ENCODE results near the gene DTYMK.

DTYMK gene

DNA sequence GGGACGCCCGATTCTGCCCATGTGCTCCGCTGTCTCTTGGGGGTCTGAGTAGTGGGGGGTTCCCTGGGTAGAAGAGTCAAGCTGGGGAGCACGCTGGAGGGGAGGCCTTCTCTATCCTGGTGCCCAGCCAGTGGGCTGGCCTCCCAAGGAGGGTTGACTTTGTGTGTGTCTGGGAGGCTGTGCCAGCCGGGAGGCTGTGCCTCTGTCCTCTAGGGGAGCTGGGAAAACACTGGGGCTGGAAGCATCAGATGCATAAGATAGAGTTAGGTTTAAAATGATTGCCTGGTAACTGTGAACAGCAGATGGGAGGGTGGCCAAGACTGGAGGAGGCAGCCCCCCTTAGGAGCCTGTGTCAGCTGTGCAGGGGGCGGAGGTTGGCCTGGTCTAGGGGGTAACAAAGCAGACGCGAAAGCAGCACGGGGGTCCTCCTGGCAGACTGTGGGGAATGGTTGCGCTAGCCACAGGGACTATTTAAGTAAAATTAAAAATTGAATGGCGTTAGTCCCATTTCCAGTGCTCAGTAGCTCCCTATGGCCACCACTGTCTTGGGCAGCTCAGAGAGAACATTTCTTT is 16.5 kb upstream of the DTYMK start:
- no peak for DNase-seq

DNA sequence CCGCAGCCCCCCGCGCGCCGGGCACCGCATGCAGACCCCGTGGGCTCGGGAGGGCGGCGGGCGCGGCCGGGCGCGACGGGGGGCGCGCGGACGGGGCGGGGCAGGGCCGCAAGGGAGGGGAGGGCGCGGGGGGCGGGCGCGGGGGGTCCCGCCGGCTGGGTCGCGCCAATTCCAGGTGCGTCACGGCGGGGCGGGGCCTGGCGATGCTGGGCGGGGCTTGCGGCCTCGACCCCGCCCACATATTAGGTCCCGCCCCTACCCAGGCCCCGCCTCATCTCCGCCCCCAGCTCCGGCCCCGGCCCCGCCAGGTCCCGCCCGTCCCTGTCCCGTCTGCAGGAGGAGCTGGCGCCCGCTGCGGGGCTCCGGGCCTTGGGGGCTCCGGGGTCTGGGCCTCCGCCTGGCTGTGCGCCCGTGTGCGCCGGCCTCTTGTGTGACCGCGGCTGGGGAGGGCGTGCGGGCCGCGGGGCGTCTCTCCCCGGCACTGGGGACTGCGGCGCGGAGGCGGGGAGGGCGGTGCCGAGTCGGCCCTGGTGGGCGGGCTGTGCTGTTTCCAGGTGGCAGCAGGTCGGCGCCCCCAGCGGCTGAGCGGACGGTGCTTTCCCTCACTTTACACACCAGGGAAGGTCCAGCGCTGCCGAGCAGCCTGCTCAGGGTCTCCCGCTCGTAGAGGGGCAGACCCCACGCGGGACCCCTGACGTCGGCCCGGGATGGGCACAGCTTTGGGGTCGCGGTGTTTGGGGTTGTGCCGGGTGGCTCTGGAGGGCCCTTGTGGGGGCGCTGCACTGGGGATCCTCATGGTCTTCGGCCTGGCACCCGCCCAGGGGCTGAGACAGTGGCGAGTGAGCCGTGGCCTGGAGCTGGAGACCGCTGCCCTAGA is 15.8 kb upstream of the DTYMK start:
- peak; percentile 76 to 84 for DNase-seq

DNA sequence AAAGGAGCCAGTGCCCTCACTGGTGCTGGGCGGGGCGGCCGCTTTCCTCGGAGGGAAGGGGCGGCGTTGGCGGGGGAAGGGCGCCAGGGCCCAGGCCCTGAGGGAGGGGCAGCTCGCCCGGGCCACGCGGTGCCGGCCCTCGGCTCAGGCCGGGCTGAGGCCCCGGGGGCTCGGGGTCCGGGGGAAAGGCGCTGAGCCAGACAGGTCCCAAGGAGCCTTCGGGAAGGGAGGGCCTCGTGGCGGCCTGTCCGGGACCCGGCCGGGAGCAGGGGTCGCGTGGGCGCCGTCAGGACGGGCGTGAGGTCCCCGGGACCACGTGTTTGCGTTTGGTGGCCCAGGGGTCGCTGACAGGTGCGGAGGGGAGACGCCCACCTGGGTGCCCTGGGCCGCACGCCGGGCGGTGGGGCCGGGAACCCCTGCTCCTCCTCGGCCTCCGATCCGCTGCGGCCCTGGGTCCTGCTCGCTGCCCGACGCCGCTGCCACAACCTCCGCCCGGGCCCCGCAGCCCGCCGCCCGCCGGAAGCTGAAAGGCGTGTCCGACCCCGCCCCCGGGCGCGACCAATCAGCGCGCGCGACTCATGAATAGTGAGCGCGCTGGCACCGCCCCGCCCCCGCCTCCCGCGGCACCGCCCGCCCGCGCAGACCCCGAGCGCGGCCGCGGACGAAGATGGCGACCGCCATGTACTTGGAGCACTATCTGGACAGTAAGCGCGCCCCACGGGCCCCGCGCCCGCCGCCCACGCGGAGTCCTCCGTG is 15.0 kb upstream of the DTYMK start, which contains the start of gene ING5:
Gene ING5, plus strand, starts transcription at position 641 of the 756 bp plus-strand sequence. Its CDS starts 27 bp downstream, at position 668.
- peak; percentile 87 to 96 for DNase-seq

DNA sequence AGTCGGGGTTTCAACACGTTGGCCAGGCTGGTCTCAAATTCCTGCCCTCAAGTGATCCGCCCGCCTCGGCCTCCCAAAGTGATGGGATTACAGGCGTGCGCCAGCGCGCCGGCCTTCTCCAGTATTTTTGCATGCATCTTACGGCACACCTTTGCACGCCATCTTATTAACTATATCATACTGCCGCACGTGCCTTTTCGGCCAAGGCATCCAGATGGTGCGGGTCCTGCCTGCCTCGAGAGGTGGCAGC is 14.5 kb upstream of the DTYMK start:
- DNase-seq, result no peak

DNA sequence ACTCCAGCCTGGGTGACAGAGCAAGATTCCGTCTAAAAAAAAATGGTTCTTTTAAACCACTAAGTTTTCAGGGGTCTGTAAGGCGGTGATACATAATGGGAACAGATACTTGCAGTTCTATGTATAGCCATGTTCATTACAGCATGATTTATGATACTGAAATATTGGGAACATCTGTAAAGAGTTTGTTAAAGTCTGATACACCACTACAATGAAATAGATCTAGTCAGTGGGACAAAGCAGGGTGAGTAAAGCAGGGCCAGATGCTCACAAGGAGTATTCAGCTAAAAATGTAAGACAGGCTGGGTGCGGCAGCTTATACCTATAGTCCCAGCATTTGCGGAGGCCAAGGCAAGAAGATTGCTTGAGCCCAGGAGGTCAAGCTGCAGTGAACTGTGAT is 9.0 kb upstream of the DTYMK start:
- DNase-seq, result no peak

DNA sequence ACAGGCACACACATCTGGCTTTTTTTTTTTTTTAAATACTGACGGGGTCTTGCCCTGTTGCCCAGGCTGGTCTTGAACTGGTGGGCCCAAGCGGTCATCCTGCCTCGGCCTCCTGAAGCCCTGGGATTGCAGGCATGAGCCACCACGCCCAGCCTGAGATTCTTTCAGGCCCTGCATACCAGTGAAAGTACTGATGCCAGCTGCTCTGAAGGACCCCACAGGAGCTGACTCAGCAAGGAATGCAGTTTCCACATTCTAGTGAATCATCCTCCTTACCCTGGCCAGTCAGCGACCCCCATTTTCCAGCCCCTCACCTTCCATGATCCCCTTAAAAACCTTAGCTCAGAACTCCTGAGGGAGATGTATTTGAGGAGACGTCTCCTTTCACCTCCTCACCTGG is 5.8 kb upstream of the DTYMK start:
- DNase-seq, result no peak

DNA sequence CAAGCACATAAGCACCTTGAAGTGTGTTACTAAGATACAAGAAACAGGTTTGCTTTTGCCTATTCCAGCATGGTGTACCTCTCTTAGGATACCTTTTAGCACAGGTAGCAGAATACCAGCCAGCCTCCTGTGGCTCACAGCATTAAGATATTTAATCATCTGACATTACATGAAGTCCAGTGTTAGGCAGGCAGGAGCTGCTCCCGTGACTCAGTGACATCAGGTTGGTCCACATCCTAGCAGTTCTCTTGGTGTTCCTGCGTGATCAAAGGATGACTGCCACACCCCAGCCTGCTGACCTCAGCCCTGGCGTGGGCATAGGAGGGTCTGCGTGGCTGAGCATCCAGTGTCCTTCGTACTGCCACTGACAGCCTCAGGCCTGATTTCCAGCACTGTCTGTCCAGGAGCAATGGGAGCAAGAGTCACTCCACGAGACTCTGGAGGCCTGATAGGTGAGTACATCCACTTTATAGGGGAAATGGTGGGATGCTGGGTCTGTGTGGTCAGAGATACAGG is 3.6 kb upstream of the DTYMK start:
- DNase-seq, result no peak

DNA sequence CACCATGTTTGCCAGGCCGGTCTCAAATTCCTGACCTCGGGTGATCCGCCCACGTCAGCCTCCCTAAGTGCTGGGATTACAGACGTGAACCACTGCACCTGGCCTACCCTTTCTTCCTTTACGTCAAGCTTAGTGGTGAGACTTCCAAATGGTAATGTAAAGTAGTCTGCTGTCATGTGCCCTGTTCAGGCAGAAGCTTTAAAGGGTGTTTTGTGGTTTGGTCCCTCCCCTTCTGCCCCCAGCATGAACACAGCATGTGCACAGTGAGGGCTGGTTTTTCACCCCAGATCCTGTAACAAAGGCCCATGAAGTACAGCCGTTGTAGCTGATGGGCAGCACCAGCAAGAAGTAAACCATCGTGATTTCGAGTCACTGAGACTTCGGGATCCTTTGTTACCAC is 2.7 kb upstream of the DTYMK start:
- no peak for DNase-seq

DNA sequence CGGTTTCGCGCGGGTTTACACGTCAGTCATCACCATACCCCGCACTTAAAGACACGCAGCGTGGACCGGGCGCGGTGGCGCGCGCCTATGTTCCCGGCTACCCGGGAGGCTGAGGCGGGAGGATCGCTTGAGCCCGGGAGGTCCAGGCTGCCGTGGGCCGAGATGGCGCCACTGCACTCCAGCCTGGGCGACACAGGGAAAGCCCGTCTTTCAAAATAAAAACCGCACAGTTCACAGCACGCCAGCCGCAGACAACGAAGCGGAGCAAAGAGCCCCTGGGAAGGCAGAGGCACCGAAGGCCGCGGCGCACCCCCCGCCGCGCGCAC is 328 bp downstream of the DTYMK start:
- no peak for DNase-seq

DNA sequence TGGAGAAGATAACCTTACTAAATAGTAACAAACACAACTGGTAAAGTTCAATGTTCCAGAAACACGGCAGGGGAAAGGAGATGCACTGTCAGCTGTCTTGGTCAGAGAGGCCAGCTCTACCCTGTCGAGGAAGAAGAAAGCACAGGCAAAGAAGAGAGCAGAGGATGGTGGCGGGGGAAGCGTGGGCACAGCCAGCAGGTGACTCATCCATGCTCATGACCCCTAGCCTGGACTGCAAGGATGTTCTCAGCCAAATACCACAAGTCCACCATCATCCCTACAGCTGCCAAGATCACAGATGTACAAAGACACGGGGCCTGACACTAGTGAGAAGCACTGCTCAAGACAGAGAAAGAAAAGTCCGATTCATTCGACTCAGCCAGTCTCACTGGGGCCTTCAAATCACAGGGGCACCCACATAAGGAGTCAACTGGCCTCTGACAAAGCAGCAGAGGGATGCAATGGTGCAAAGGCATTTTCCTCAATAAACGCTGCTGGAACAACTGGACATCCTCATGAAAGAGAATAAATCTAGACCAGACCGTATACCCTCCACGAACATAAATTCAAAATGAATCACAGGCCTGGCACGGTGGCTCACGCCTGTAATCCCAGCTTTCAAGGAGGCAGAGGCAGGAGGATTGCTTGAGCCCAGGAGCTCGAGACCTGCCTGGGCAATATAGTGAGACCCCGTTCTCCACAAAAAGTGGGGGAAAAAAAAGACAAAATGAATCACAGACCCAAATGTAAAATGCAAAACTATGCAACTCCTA is 5.6 kb downstream of the DTYMK start:
- no peak for DNase-seq

DNA sequence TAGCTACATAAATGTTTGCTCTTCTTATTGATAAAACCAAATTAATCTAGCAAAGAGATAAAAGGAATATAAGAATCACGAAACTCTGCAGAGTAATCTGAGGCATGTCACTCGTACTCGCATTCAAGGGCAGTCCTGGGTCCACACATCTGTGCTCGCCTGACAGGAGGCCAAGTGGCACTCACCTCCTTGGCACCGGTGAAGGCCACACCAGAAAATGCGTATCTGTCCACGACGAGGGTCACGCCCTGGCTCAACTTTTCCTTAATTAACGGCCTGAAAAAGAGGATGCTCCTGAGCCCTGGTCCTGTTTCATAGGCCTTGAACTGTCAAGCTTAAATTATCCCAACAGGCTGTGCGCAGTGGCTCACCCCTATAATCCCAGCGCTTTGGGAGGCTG is 6.6 kb downstream of the DTYMK start:
- no peak for DNase-seq

DNA sequence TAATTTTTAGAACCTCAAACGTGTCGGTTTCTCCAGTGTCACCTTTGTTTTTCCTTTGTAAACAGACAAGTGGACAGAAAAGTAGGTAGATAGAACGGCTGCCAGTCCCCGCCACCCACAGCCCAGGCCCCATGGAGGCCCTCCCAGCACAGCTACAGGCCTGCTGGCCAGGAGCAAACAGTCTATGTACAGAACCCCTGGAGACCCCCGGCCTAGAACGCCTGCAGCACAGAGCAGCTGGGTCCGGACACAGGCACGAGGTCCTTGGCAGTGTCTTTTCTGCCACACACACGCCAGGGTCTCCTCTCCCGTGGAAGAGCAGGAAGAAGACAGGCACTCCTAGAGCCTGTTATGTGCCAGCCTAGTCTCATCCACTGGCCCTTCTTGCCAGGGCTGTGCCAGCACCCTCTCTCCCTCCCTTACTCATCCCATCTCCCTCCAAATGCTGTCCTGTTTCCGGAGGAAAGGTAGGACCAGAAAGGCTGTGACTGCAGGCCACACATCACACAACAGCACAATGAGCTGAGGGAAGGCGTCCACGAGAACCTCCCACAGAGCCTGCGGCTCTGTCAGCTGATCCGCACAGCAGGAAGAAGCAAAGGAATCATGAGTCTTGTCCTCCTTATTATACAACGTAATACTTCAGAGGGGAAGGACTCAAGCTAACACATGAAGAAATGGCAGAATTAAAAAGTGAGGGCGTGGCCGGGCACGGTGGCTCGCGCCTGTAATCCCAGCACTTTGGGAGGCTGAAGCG is 7.7 kb downstream of the DTYMK start:
- DNase-seq, result no peak

DNA sequence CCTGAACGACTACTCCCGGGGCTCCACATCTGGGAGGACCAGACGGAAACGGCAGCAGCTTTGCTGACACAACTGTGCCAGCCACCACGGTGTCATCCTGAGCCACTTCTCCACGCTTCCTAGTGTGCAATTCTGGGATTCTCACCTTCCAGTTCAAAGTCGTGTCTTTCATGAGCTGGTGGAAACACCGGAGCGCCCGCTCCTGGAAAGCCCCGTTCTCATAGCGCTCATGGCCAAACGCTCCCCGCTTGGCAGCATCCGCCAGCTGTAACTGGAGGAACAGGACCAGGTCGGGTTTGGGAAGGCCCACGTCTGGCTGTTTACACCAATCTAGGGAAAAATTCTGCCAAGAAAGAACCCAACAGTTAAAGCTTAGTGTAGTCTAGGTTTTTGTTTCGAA is 8.3 kb downstream of the DTYMK start:
- DNase-seq, result no peak

DNA sequence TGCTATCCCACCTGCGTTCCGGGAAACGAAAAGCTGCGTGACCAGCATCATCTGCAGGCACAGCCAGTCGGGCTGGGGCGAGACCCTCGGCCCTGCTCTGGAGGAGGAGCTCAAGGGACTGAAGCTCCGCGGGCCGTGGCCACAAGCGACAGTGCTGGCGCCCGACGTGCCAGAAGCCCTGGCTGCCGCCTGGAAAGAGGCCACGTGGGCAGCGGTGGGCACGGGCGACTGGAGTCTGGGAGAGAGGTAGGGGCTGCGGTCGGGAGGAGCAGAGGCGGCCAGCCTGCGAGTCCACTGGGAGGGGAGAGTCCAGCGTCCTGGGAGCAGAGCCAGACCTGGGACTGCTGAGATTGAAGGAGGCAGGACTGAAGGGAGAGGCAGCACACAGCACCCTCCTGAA is 9.2 kb downstream of the DTYMK start:
- no peak for DNase-seq

DNA sequence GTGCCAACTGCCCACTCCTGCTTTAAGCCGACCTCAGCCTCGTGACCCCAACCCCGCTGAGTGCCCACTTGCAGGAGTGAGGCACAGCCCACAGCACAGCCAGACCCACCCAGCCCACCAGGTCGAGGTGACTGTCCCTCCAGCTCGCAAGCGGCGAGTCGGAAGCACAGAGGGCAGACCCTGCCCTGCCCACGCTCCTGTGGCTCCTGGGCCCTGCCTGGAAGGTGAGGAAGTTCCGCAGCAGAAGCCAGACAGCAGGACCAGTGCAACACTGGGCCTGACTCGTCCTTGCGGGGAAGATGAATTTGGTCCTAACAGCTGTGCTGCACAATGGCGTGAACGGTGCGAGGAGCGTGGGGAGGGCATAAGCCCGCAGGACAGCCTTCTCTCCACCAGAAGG is 9.9 kb downstream of the DTYMK start:
- no peak for DNase-seq

DNA sequence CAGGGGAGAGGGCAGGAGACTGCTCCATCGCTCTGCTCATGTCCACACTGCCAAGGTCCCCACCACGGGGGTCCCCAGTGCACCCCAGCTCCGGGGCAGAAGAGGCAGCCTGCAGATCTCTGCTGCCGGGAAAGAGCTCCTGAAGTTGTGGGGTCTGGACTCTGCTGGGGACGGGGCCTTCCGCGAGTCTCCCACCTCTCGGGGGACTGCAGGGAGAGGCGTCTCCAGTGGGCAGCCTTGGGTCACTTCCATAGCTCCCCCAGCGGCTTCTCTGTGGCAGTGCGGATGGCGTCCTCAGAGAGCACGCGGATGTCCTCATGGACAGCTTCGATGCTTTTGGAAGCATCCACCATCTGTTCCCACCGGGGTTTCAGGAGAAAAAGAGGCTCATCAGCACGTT is 10.7 kb downstream of the DTYMK start:
- no peak for DNase-seq

DNA sequence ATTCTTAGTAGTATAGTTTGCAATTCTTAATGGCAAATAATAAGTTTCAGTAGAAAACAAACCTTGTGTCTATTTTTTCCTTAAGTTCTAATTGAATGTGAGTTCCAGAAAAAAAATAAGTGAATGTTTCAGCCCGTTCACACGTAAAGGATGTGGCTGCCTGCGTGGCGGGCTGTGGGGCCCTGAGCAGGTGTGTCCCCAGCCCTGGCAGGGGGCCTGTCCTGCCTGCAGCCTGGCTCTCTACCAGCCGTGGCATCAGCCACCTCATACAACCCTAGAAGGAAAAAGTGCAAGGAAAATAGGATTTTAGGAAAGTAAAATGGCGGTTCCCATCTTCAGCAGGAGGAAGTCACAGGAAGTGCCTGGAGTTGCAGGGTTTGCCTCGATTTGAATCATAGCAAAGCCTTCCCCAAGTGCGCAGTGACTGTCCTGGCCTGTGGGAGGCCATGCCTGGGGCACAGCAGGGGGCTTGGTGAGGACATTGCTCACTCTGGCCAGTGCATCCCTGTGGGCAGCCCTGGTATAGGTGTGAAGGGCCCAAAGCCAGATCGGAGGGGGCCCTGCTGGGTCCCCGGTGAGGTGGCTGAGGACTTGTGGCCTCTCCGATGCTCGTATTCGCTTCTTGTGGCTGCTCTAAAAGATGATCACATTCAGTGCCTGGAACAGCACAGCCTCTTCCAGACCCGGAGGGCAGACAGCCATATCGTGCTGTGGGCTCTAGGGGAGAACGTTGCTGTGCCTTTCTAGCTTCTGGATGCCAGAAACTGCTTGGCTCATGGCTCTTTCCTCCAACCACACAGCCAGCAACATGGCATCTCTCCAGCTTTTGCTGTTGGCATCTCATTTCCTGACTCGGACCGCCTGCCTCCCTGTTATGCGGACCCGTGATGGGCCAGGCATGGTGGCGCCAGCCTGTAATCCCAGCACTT is 12.6 kb downstream of the DTYMK start:
- DNase-seq, result no peak

DNA sequence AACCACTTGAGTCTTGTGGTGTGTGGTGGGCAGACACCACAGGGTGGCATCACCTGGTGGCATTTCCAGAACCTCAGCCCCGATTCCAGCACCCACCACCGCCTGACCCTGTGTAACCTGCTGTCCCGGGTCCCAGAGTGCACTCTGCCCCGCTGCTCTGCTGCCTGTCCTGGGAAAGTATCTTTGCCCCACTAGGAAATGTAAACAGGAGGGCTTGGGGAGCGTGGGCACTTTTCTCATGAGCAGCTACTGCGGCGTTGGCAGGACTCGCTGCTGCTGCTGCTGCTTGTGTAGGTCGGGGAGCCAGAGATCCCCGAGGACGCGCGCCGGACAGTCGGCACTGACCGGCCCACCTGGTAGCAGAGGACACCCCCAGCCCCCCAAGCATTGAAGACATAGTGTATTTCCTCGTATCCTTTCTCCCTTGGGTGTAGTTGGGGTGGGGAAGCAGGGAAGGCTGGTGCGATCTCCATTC is 13.4 kb downstream of the DTYMK start:
- DNase-seq, result no peak

DNA sequence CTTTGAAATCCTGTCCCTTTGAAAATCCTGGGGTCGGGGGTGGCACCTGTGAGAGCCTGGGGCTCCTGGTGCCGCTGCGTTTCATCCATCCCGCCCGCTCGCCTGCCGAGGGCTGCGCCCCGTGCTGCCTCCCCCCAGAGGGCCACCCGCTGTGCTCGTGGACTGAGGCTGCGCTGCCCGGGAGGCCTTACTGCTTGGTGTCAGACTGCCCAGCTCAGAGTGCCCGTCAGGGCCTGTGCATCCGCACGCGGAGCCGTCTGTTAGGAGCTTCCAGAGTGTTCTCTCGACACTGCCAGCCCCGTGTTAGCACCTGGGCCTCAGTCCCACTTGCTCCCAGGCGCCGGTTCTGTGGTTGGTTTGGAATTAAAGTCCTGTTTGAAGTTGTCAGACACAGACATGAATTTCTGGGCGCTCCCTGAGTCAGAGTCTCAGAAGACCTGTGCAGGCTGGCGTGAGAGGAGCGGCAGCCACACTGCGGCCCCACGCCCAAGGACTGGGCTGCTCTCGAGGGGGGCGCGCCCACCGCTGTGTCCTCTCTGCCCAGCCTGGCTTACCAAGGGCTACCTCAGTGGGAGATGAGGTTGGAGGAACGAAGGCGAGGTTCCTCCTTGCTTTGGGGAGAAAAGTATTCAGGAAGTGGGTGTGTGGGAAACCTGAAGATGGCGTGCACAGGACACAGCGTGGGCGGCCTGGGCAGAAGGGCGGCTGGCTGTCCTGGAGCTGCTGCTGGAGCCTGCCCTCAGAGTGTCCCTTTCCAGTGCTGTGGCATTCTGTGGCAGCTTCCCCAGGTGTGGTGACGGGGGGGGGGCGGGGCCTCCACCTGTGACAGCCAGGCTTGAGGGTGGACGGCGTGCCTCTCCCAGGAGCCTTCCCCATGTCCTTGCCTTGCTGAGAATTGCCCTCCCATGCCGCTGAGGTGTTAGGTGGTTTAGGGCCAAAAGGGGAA is 14.1 kb downstream of the DTYMK start:
- no peak for DNase-seq

Measured in NCI-H1930 (cell line).